Measurements from ENCODE around the gene NEK1. TPM values are rescaled to one million over a fixed set of nuclear protein-coding genes. Genes with fewer than 3 reads are reported as not detected.

NEK1 gene
- total and polyA plus RNA-seq, 3 donors from 2014 or later: 10.3 to 27.9 (median 25.5) TPM

- Histone ChIP-seq H3K9me3 (no peaks in the 10 kb centered on the region), H3K36me3 (ENCODE audit: low read depth, missing control alignments) (no peaks in the 10 kb centered on the region), H3K27ac (no peak overlapping the region), H3K4me3 (no peak overlapping the region), H3K27me3 (no peaks in the 10 kb centered on the region), H3K4me1 (no peaks in the 10 kb centered on the region)
- no peak for DNase-seq
- intact Hi-C loops (cut with DNase I; ENCODE audit: low total_unique reads): no loop called here
- no peak for TF ChIP-seq CTCF (IDR thresholded peaks at IDR 0.05)
- TF ChIP-seq POLR2A (IDR thresholded peaks at IDR 0.05): no peak
- WGBS, 2 donors: 83 to 85% methylated on average over 3 of the region's 3 CpGs
These were observed 260.0 kb downstream of the NEK1 start for GRCh38 chr4:169352360-169352759.

GRCh38 chr4:169351872-169352271 lies 260.5 kb downstream of the NEK1 start:
- no peak overlapping the region for H3K4me3 ChIP-seq
- H3K9me3 ChIP-seq: no peaks in the 10 kb centered on the region
- no peaks in the 10 kb centered on the region for H3K4me1 ChIP-seq
- no peak overlapping the region for H3K27ac ChIP-seq
- H3K36me3 ChIP-seq (ENCODE audit: low read depth, missing control alignments): no peaks in the 10 kb centered on the region
- DNase-seq: peak; percentile 34
- 45 to 48% methylated on average over 7 of the region's 7 CpGs for WGBS, 2 donors
- no peaks in the 10 kb centered on the region for H3K27me3 ChIP-seq
- TF ChIP-seq CTCF (IDR thresholded peaks at IDR 0.05) (no peak), POLR2A (IDR thresholded peaks at IDR 0.05) (no peak)
- intact Hi-C loops (cut with DNase I; ENCODE audit: low total_unique reads): no loop called here

GRCh38 chr4:169348541-169348940 lies 263.8 kb downstream of the NEK1 start:
- TF ChIP-seq POLR2A (IDR thresholded peaks at IDR 0.05) (no peak), CTCF (IDR thresholded peaks at IDR 0.05) (no peak)
- no peak overlapping the region for H3K4me3 ChIP-seq
- DNase-seq: peak; percentile 50
- no peaks in the 10 kb centered on the region for H3K9me3 ChIP-seq
- WGBS, 2 donors: 60 to 68% methylated on average over 4 of the region's 4 CpGs
- no peaks in the 10 kb centered on the region for H3K27me3 ChIP-seq
- intact Hi-C loops (cut with DNase I; ENCODE audit: low total_unique reads): no loop called here
- no peaks in the 10 kb centered on the region for H3K36me3 ChIP-seq (ENCODE audit: low read depth, missing control alignments)
- H3K4me1 ChIP-seq: no peaks in the 10 kb centered on the region
- H3K27ac ChIP-seq: no peak overlapping the region

GRCh38 chr4:169346840-169347239 lies 265.5 kb downstream of the NEK1 start:
- WGBS, 2 donors: 62 to 67% methylated on average over 11 to 14 of the region's 14 CpGs
- Histone ChIP-seq H3K36me3 (ENCODE audit: low read depth, missing control alignments) (no peaks in the 10 kb centered on the region), H3K4me1 (no peaks in the 10 kb centered on the region), H3K27me3 (no peaks in the 10 kb centered on the region), H3K9me3 (no peaks in the 10 kb centered on the region), H3K27ac (no peak overlapping the region), H3K4me3 (no peak overlapping the region)
- DNase-seq: no peak
- intact Hi-C loops (cut with DNase I; ENCODE audit: low total_unique reads): no loop called here
- TF ChIP-seq POLR2A (IDR thresholded peaks at IDR 0.05) (no peak), CTCF (IDR thresholded peaks at IDR 0.05) (no peak)

GRCh38 chr4:169345316-169345721 lies 267.1 kb downstream of the NEK1 start:
- Histone ChIP-seq H3K27me3 (no peaks in the 10 kb centered on the region), H3K4me3 (no peak overlapping the region), H3K27ac (no peak overlapping the region), H3K36me3 (ENCODE audit: low read depth, missing control alignments) (no peaks in the 10 kb centered on the region), H3K4me1 (no peaks in the 10 kb centered on the region), H3K9me3 (no peaks in the 10 kb centered on the region)
- DNase-seq: no peak
- 75 to 93% methylated on average over 2 of the region's 2 CpGs for WGBS, 2 donors
- intact Hi-C loops (cut with DNase I; ENCODE audit: low total_unique reads): no loop called here
- no peak for TF ChIP-seq POLR2A (IDR thresholded peaks at IDR 0.05)
- TF ChIP-seq CTCF (IDR thresholded peaks at IDR 0.05): no peak

Data from testis (tissue), 3 donors.